Gastroesophageal sphincter (tissue), 4 donors: ENCODE measurements around the gene GDAP2. TPM values are rescaled to one million over a fixed set of nuclear protein-coding genes. Genes with fewer than 3 reads are reported as not detected.

Experiments used
- ATAC-seq: fragments of 150-250 bp; one replicate; pipeline ENCODE4 v1.9.1; 2016; ENCODE audit warnings: mild to moderate bottlenecking, moderate library complexity
- H3K27ac ChIP-seq, 4 donors: fragments of 200-600 bp; sonication (generic) in 3 of 4; 1 replicate in 3 of 4; 2 replicates in 1 of 4; pipeline ENCODE4 v1.5.1; 2016 to 2019
- H3K27me3 ChIP-seq: fragments of 200-600 bp; sonication (generic); one replicate; pipeline ENCODE4 v1.5.1; 2019
- H3K36me3 ChIP-seq, 2 donors: fragments of 200-600 bp; sonication (generic); one replicate each; pipeline ENCODE4 v1.5.1; 2019; ENCODE audit warnings: control low read depth in 1 of 2
- H3K4me1 ChIP-seq, 3 donors: fragments of 200-600 bp; sonication (generic); 1 replicate in 2 of 3; 2 replicates in 1 of 3; pipeline ENCODE4 v1.5.1; 2016 to 2019; ENCODE audit warnings: control low read depth in 2 of 3
- H3K4me3 ChIP-seq, 2 donors: fragments of 200-600 bp; sonication (generic); one replicate each; pipeline ENCODE4 v1.5.1; 2019; ENCODE audit warnings: mild to moderate bottlenecking in 1 of 2, moderate library complexity in 1 of 2
- H3K9me3 ChIP-seq, 3 donors: fragments of 200-600 bp; sonication (generic); one replicate each; pipeline ENCODE4 v1.5.1; 2017 to 2019; ENCODE audit warnings: control low read depth in 2 of 3
- CTCF ChIP-seq, 4 experiments: fragments of 200-600 bp in 2 of 4; fragments of 450-650 bp in 2 of 4; sonication (generic) in 1 of 4; IDR thresholded peaks; one replicate each; pipeline ENCODE4 v1.5.1; 2017 to 2019; ENCODE audit warnings: antibody characterized with exemption in 4 of 4, mild to moderate bottlenecking in 2 of 4, moderate library complexity in 2 of 4
- EP300 ChIP-seq: sonication (generic); formaldehyde crosslinking; IDR thresholded peaks from one replicate; pipeline ENCODE4 v1.6.1; 2017; ENCODE audit warnings: antibody characterized with exemption, mild to moderate bottlenecking
- POLR2A ChIP-seq, 2 donors: fragments of 450-650 bp; IDR thresholded peaks; one replicate each; pipeline ENCODE4 v1.6.1; 2017; ENCODE audit warnings: antibody characterized with exemption in 2 of 2, mild to moderate bottlenecking in 2 of 2, moderate library complexity in 1 of 2
- POLR2AphosphoS5 ChIP-seq: sonication (generic); formaldehyde crosslinking; IDR thresholded peaks from one replicate; pipeline ENCODE4 v1.6.1; 2017; ENCODE audit warnings: antibody characterized with exemption
- WGBS, 2 donors: methylation state at CpG; one replicate each; pipeline ENCODE4 v1.1.5; 2018; ENCODE audit warnings: low coverage in 1 of 2; 5-methylcytosine and 5-hydroxymethylcytosine counted together
- total RNA-seq, 4 donors: library from RNA; depleted of rRNA; stranded (reverse); fragments of >200 nt; gene quantifications; one replicate each; pipeline ENCODE4 v1.1.0, GENCODE V29; 2016

GDAP2 gene
- total RNA-seq, 4 donors from 2014 or later: 23.6 to 37.4 (median 31.2) TPM

- Histone ChIP-seq H3K4me1 (peaks cover 9 to 66% (median 25%) of the 10 kb centered on the region in 3 donors), H3K9me3 (peaks cover 0 to 3% (median 0%) of the 10 kb centered on the region in 3 donors), H3K36me3 (no peaks in the 10 kb centered on the region), H3K27ac (peak overlapping the region; percentile 44 to 87 (median 84)), H3K4me3 (peak overlapping the region in 1 of 2 donors; percentile 5), H3K27me3 (no peaks in the 10 kb centered on the region)
- TF ChIP-seq POLR2AphosphoS5: no peak
- TF ChIP-seq POLR2A (IDR thresholded peaks at IDR 0.05): no peak
- no peak for TF ChIP-seq EP300
- no peak for TF ChIP-seq CTCF (IDR thresholded peaks at IDR 0.05)
- 20 to 38% methylated on average over 1 to 2 of the region's 5 CpGs for WGBS, 2 donors
- ATAC-seq: no peak
Measured at GRCh38 chr1:117821382-117821755, 108.1 kb downstream of the GDAP2 start.

GRCh38 chr1:117820694-117821381 is 108.6 kb downstream of the GDAP2 start:
- ATAC-seq: no peak
- Histone ChIP-seq H3K4me3 (peak overlapping the region in 1 of 2 donors; percentile 5), H3K4me1 (peaks cover 6 to 66% (median 24%) of the 10 kb centered on the region in 3 donors), H3K27me3 (no peaks in the 10 kb centered on the region), H3K27ac (peak overlapping the region; percentile 44 to 87 (median 84)), H3K36me3 (no peaks in the 10 kb centered on the region), H3K9me3 (peaks cover 0 to 3% (median 0%) of the 10 kb centered on the region in 3 donors)
- WGBS, 2 donors: 40 to 60% methylated on average over 1 of the region's 7 CpGs
- TF ChIP-seq EP300 (no peak), POLR2A (IDR thresholded peaks at IDR 0.05) (no peak), POLR2AphosphoS5 (no peak), CTCF (IDR thresholded peaks at IDR 0.05) (no peak)

- H3K4me3 ChIP-seq: no peak overlapping the region
- peaks cover 4 to 66% (median 18%) of the 10 kb centered on the region in 3 donors for H3K4me1 ChIP-seq
- H3K36me3 ChIP-seq: no peaks in the 10 kb centered on the region
- TF ChIP-seq POLR2A (IDR thresholded peaks at IDR 0.05) (no peak), EP300 (no peak), CTCF (IDR thresholded peaks at IDR 0.05) (no peak), POLR2AphosphoS5 (no peak)
- no peaks in the 10 kb centered on the region for H3K27me3 ChIP-seq
- ATAC-seq: no peak
- WGBS, 2 donors: 100% methylated on average over 1 to 2 of the region's 2 CpGs
- H3K9me3 ChIP-seq: peaks cover 0 to 3% (median 0%) of the 10 kb centered on the region in 3 donors
- H3K27ac ChIP-seq: peak overlapping the region in 2 of 4 donors; percentile 84 to 85
Measured at GRCh38 chr1:117820096-117820495, 109.3 kb downstream of the GDAP2 start.

GRCh38 chr1:117819301-117819700 is 110.1 kb downstream of the GDAP2 start:
- 54 to 70% methylated on average over 3 to 4 of the region's 4 CpGs for WGBS, 2 donors
- H3K4me1 ChIP-seq: peaks cover 4 to 66% (median 12%) of the 10 kb centered on the region in 3 donors

More at GRCh38 chr1:117819301-117819700, 110.1 kb downstream of the GDAP2 start:
- H3K36me3 ChIP-seq: no peaks in the 10 kb centered on the region
- H3K4me3 ChIP-seq: no peak overlapping the region
- no peak for ATAC-seq
- no peak overlapping the region for H3K27ac ChIP-seq
- TF ChIP-seq POLR2AphosphoS5 (no peak), EP300 (no peak), CTCF (IDR thresholded peaks at IDR 0.05) (no peak), POLR2A (IDR thresholded peaks at IDR 0.05) (no peak)
- peaks cover 0 to 3% (median 0%) of the 10 kb centered on the region in 3 donors for H3K9me3 ChIP-seq
- H3K27me3 ChIP-seq: no peaks in the 10 kb centered on the region
